GM18858 (cell line): ENCODE results near the gene RPA3.

Source experiments
- ATAC-seq: cut with Tn5 transposase; IDR thresholded peaks from one replicate; pipeline ENCODE4 v1.9.1; 2021; ENCODE audit not compliant: unreplicated experiment

Gene RPA3

DNA sequence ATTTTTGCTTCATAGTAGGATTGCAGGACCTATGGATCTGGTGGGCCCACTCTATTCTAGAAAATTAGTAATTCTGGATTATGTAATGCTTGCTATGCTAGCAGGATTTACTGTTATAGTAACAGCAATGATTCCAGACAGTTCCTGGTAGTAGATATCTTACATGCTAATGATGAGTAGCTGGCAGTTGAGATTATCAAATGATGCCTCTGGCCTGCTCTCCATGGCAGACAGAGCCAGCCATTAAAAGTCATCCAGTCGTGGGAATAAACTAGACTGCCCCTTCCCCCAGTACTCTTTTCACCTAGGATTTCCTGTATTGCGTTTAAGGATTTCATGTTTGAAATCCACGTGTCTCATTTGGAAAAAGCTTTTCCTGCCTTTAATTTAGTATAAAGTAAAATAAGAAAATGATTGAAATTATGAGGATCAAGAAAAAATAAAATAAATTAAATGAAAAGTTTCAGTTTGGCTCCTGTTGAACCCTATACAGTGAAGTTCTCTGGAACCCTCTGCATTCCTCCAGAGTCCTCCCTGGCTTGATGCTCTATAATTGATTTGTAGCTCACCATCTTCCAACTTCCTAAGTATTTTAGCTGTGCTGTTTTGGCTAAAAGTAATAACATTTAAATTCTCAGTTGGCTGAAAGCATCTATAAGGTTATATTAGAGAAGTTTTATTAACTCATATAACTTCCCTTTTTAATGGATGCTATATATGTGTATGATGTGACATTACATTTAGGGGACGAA lies 63.3 kb downstream of the RPA3 start:
- no peak for ATAC-seq

DNA sequence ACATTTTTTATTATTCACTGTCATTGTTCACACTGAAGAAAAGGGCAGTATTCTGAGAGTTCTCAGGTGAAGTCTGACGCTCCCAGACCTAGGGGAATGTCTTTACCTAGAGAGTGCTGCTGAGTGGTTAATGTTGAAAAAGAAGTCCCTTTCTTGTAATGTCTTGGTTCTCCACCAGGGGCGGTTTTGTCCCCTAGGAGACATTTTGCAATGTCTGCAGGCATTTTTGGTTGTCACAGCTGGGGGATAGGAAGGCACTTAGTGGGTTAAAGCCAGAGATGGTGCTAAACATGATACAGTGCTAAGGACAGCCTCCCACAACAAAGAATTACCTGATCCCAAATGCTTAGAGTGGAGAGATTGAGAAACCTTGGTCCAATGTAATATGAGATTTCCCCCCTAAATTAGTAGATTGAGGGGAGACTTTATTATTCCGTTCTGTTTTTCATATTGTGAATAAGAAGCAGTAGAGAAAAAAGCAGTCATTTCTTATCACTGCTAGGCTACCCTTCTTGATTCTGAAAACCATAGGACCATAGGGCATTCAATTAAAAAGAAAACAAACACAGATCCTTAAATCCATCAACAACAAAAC lies 64.7 kb downstream of the RPA3 start:
- no peak for ATAC-seq

DNA sequence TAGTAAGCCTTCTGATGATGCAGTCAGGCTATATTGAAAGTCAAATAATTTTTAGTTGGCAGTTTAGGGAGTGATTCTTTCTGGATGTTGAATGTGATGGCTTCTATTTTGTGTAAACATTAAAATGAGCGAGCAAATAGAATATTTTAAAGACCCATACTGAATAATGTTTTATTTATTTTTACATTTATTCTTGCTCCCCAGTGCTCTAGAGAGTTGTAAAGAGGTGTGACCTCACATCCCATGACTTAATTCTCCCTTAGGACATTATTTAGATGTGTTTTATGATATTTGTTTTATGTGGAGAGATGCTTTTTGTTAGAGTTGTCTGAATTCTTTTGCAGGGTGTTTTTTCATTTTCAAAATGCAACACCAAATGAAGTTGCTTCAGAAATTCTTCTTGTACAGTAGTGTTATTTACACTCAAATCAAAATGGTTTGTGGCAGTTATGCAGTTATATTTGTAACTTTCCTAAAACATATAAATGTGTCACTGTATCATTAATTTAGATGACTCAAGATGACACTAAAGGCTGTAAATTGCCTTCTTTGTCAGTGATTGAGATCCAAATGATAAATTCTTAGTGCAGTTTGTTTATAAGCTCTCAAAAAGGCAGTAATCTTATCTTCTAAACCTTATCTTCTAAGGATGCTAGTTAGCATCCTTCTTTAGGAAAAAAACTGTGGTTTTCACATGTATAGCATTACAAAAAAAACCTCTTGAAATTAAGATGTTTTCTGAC lies 65.4 kb downstream of the RPA3 start:
- no peak for ATAC-seq

DNA sequence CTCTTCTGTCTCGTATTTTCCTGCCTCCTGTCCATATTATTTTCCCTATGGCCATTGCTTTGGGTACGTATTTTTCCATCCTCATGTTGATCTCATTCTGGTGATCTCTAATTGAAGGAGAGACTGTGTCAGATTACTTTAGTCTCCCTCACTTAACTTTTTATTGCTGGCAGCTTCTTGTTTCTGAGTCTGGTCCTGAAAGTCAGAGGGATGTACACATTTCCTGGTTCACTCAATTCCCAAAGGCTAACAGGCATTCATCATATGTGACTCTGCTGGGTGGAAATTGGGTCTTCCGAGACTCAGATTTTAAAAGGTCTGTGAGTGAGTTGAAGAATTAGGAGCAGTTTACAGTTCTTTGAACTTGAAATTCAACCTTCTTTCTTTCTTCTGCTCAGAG lies 66.9 kb downstream of the RPA3 start:
- ATAC-seq = no peak

DNA sequence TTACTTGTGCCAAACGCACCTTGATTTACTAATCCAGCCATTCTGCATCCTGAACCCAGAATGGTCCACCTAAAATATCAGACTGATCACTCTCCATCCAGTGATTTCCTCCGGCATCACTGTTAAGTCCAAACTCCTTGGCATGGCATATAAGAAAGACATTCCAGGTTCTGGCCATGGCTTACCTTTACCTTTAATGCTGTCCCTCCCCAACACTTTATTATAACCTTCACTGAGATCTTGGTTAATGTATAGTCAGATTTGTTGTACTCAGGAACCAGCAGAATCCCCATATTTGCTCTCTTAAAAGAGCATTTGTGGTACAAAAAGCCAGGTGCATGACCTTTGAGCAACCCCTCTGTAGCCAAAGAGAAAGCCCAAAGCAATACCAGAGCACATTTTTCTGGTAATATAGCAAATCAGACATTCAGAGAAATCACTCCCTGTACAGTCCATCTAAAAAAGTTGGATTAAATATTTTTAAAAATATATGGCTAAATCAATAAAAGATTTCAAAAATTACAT lies 67.7 kb downstream of the RPA3 start:
- no peak for ATAC-seq

DNA sequence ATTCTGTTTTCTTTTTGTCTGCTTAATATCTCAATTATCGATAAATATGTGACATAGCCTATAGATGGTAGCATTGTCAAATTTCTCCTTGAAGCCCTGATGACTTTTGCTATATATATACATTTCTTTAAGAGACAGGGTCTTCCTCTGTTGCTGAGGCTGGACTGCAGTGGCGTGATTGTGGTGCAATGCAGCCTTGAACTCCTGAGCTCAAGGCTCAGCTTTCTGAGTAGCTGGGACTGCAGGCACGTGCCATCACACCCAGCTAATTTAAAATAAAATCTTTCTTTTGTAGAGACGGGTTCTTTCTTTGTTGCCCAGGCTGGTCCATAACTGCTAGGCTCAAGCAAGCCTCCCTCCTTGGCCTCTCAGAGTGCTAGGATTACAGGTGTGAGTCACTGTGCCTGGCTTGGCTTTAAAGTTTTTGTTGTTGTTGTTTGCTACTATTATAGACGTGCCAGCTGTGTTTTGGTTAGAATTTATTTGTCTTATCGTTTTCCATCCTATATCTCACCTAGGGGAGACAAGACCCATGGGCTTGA lies 70.8 kb downstream of the RPA3 start:
- no peak for ATAC-seq

DNA sequence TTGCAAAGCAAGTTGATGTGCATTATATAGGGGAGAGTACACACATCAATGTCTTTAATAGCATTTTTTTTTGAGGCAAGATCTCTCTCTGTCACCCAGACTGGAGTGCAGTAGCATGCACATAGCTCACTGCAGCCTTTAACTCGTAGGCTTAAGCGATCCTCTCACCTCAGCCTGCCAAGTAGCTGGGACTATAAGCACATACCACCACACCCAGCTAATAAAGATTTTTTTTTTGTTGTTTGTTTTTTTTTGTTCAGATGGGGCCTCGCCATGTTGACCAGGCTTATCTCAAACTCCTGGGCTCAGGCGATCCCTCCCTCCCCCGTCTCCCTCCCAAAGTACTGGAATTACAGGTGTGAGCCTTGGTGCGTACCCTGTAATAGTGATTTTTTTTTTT lies 76.3 kb downstream of the RPA3 start:
- ATAC-seq = no peak

DNA sequence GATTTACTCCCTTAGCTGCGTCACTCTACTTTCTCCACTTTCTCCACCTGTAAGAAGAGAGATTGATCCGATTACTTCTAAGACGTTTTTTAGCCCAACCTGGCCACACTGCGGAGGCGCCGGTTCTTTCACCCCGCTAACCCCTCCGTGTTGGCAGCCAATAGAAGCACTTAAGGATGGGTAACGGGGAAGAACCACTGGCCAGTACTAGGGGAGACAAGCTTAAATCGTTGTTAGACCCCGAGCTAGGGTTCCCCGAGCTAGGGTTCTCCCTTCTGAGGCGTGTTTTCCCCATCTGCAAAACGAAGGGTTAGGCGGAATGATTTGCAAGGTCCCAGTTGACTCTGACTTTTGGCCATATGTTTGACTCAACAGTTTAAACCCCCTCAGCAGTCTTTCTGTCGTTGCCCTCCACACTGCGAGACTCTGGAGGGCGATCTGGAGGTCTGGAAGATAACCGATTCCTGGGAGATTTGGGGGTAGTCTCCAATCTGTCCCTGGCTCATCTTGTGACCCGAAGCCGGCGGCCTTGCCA lies 77.2 kb downstream of the RPA3 start:
- no peak for ATAC-seq

DNA sequence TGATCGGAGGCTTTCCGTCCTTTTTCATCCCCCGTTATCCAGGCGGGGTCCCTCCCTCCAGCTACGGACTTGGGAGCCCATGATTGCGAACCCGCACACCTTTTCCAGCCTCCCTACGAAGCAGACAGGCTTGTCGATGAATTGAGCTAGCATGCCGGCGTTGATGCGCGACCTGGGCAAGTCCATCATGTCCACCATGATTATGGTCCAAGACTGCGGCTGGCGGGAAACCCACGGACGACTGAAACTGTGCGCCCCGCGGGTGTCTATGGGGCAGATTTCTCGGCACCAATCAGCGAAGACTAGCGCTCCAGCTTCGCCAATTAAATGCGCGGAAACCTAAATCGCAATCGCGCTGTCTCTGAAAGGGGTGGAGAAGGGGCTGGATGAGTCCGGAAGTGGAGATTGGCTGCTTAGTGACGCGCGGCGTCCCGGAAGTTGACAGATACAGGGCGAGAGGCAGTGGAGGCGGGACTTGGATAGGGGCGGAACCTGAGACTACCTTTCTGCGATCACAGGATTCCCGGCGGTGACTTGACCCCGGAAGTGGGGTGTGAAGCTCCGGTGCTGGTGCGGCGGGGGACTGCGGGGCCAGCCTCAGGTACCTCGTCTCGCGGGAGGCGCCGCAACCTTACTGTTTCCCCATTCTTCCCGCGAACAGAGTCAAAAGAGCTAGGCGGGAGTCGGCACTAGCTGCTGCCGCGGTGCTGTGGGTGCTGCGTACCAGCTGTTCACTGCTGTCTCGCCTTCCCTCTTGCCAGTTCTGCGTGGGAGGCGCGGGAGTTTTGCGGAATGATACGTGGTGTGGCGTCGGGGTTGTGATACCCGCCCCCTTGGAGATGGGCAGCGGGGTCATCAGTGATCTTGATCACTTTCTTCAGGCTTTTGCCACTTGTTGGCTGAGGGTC lies 77.9 kb downstream of the RPA3 start, which contains the start of gene UMAD1:
Gene UMAD1 (plus strand): TSS at position 532 of the 908 bp plus-strand sequence. CDS start 32,620 bp downstream, outside the sequence.
- ATAC-seq = peak; percentile 97

DNA sequence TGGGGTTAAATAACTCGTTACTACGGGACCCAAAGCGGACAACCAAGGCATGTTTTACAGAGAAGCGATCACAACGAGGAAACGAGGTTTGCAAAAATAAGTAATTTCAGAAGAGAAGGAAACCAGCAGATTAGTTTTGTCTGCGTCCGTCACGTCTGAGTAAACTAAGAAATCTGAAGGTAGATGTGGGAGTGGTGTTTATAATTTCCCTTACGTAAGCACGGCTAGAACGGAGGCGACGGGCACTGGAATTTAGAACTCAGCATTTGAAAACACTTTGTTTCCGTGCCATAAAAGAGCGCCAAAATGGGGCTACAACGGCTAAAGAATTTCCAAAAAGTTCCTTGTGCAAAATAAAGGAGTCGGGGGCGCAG lies 78.6 kb downstream of the RPA3 start:
- no peak for ATAC-seq

DNA sequence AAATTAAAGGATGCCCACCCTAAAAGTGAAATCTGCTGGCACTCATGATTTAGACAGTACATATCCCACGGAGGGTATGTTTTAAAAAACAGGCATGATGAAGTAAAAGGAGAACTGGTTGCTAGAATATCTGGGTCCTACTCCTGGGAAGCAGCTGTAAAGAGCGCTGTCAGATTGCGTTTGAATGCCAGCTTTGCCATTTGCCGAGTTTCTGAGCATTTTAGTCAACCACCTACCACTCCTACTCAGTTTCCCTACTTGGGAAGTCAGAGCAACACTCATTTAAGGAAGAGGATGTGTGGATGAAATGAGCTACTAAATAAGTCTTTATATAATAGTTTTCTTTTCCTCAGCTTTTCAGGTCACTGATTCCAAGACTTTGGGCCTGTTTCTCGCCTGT lies 79.0 kb downstream of the RPA3 start:
- ATAC-seq = no peak

DNA sequence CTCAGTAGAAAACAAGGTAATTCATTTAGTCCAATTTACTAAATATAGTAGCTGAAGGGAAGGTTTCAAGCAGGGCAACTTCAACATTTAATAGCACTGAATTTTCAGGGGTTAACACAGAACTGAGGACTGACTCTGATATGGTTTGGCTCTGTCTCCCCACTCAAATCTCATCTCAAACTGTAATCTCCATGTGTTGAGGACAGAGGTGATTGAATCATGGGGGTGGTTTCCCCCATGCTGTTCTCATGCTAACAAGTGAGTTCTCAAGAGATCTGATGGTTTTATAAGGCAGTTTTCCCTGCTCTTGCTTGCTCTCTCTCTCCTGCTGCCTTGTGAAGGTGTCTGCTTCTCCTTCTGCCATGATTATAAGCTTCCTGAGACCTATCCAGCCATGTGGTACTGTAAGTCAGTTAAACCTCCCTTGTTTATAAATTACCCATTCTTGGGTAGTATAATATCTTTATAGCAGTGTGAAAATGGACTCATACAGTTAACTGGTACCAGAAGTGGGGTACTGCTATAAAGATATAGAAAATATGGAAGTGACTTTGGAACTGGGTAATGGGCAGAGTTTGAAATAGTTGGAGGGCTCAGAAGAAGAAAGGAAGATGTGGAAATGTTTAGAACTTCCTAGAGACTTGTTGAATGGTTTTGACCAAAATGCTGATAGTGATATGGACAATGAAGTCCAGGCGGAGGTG lies 87.6 kb downstream of the RPA3 start:
- no peak for ATAC-seq

DNA sequence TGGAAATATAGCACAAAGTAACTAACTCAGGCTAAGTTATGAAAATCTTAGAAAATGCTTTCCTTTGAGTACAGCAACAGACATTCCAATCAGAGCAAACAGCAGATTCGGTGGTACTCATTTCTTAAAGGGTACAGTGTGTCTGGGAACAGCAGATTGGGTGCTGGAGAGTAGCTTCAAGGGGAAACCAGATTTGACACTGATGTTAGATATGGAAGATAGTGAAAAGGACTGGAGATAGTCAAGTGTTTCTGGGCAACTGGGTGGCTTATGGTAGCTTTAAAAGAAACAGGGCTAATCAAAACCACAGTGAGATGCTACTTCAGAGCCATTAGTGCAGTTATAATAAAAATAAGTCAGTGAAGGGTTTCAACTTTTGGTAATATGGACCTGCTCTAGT lies 89.9 kb downstream of the RPA3 start:
- ATAC-seq = no peak

DNA sequence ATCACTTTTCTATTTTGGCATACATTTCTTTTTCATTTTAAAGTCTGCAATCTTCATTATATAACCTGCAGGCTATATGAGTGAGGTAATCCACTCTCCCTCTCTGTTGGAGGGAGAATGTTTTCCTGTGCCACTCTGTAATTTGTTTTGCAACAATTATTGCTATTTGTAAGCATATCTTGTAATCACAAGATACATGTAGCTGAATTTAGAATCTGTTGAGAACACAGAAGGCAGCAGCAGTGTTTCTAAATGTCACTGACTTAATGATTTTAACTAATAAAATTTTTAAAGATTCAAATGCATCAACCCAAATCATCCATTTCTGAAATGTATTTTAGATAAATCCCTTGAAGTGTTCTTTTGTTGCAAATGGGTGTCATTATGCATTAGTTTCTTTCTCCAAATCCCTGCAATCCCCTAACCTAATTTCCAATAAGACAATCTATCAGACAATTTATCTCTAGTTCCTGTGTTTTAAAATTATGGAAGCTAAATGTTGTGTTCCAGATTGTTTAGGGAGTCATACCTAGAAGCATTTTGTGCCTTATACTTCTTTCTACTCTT lies 97.7 kb downstream of the RPA3 start:
- ATAC-seq = no peak

DNA sequence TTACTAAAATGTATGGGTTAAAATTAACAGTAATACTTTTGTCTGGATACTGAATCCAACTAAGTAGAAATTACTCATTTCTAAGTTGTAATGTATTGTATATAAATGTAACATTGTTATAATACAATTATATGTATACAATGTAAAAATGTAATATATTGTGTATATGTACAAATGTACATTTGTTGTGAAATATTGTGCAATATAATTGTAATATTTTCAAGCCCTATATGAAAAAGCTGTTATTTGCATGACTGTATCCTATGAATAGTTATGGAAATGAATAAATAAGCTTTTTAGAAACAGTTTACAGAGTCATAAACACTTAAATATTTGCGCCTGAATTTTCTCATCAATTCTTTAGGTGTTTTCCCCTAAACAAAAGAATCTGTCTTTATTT lies 98.2 kb downstream of the RPA3 start:
- ATAC-seq = no peak

DNA sequence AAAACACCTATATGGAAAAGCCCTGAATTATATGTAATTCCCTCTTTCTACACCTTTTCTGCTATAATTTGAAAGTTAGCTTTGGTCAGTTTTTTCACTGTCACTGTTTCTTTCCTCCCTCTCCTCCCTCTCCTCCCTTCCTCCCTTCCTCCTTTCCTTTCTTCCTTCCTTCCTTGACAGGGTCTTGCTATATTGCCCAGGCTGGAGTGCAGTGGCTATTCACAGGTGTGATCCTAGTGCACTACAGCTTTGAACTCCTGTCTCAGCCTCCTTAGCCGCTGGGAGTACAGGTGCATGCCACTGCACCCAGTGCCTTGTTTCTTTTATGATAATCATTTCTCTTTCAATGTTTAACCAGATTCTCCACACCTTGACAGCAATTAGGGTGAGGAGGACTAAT lies 100.0 kb downstream of the RPA3 start:
- no peak for ATAC-seq

DNA sequence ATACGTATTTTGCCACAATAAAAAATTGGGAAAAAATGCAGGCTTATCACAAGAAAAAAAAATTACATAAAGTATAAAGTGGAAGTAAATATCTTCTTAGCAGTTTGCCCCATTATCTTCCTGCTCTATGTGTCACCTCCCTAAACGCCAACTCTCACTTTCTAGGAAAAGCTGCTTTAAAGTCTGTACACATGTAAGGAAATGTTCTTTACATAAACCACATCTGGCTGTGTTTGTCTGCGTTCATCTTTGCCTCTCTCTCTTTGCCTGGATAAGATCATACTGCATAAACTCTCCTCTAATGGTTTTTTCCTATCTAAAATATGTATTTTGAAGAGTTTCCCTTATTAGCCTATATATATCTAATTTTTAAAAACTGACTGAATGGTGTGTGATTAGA lies 100.9 kb downstream of the RPA3 start:
- no peak for ATAC-seq

DNA sequence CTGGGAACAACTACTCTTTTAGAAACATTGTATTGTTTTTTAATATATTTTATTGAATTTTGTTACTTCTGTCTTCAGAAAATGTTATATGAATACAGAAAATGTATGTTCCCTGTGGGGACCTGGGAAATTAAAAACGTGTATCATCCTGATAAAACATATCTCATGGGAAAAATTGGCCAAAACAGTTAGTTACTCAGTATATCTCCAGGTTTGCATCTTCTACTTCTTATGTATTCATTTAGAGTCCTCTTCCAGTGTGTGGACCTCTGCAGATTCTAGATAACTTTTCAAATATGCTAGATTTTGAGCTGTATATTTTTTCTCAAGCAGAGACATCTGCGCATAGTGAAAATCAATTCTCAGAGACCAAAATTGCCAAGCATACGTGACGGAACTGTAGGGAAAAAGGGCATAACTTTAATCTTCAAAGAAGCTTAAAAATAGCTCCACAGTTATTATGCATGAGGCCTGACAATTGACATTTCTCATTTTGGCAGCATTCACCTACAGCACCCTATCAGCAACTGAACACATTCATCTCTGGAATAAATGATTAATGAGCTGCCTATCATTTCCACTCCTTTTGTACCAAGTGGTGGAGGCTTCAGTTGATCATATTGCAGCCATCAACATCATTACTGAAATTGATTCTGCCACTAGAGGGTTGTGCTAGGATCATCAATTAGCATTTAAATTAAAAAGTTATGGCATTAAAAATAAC lies 104.2 kb downstream of the RPA3 start:
- ATAC-seq = no peak

DNA sequence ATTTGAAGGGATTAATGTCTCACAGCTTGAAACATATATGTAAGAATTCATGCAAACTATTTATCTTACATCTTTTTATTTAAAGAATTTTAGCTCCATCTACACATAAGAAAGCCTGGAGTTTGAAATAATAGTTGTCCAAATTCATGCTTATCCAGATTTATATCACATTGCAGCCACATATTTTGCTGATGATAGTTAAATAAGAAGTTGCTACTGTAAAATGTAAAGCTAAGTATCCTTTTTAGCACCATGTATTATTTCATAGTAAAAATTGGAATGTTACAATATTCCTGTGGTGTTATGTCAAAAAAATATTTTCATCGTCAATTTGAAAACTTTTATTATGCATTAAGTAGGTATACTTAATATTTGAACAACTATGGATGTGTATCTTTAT lies 105.2 kb downstream of the RPA3 start:
- ATAC-seq = no peak
